ENCODE data around the gene PARP6.

PARP6 gene, protein sequence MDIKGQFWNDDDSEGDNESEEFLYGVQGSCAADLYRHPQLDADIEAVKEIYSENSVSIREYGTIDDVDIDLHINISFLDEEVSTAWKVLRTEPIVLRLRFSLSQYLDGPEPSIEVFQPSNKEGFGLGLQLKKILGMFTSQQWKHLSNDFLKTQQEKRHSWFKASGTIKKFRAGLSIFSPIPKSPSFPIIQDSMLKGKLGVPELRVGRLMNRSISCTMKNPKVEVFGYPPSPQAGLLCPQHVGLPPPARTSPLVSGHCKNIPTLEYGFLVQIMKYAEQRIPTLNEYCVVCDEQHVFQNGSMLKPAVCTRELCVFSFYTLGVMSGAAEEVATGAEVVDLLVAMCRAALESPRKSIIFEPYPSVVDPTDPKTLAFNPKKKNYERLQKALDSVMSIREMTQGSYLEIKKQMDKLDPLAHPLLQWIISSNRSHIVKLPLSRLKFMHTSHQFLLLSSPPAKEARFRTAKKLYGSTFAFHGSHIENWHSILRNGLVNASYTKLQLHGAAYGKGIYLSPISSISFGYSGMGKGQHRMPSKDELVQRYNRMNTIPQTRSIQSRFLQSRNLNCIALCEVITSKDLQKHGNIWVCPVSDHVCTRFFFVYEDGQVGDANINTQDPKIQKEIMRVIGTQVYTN

DNA sequence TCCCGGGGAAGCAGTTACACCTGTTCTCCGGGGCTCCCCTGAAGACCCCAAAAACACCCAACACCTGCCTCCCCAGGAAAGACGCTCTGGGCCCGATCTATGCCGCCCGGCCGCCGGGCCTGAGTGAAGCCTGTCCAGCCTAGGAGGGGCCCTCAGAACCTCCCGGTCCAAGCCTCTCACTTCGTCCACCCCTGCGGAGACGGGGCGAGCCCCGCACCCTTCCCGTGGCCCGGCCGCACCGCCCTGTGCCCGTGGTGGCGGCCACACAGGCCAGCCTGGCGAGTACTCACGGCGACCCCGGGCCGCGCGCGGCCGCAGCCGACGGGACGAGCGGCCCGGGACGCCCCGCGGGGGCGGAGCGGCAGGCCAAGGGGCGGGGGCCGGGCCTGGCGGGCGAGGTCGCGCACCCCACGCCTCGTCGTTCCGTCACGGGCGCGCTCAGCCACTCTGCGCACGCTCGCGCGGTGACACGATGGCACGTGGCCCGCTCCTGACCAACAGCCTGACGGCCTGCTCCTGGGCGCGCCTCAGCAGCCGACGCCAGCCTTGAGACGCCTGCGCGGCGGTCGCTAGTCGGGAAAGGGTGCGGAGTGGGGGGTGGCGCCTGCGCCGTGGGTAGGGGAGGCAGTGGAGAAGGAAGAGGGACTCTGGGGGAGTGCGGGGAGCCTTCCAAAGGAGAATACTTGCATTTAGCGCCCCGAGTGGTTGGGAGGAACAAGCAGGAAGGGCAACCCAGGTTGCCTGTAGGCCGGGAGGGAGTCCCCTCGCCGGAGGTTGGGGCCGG, at the start of gene PARP6:
Gene PARP6, minus strand, starts transcription at position 342 of the 784 bp plus-strand sequence. CDS start 5,077 bp downstream, outside the sequence.
- peak; percentile 68 for DNase-seq

DNA sequence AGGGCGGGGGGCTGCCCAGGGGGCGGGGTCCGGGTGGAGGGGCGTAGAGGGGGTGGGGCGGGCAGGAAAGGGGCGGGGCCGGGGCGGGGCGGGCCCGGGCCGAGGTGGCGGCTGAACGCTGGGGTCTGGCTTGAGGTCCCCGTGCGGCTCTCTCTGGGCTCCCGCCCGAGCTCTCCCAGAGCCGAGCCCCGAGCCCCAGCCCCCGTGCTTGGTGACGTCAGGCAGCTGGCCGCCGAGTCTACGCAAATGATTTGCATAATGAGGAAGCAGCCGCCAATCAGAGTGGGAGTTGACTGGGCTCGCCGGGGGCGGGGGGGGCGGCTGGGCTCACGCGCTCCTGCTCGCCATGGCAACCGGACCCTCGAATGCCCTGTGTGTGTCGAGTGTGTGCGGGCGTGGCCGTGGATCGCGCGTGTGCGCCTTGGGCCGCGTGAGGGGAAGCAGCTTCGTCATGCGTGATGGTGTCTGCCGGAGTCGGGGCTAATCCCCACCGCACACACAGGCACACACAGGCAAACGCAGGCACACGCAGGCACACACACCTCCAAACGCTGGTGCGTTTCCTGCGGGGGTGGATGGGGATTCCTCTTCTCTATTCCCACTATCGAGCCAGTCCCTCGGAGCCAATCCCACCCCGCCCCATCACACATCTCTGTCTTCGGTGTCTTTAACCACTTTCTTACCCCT, 47.8 kb upstream of the PARP6 start, which contains the start of gene CELF6:
Gene CELF6, minus strand, starts transcription at position 173 of the 687 bp plus-strand sequence. CDS start 283 bp downstream, outside the sequence.
- peak; percentile 35 for DNase-seq

DNA sequence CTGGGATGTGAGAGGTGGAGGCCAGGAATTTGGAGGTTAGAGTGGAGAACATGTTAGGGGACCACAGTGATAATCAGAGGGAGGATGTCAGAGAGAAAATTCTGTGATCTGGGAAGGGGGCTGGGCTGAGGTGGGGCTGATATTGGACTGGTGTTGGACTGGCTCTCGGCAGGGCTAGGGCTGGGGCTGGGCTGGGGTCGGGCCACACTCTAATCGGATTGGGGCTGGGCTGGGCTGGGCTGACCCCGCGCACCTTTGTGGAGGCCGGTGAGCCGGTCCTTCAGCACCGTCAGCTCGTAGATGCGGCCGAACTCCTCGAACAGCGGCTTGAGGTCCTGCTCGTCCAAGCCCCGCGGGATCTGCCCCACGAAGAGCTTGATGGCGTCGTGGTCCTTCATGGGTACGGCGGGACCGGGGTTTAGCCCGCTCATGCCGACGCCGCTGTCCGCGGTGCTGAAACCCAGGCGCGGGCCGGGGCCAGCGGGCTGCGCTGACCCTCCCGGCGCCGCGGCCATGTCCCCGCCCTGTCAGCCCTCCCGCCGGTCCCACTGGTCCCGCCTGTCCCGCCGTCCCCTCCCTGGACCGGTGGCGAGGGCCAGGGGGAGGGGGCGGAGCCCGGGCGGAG, 47.1 kb upstream of the PARP6 start:
- no peak for DNase-seq

DNA sequence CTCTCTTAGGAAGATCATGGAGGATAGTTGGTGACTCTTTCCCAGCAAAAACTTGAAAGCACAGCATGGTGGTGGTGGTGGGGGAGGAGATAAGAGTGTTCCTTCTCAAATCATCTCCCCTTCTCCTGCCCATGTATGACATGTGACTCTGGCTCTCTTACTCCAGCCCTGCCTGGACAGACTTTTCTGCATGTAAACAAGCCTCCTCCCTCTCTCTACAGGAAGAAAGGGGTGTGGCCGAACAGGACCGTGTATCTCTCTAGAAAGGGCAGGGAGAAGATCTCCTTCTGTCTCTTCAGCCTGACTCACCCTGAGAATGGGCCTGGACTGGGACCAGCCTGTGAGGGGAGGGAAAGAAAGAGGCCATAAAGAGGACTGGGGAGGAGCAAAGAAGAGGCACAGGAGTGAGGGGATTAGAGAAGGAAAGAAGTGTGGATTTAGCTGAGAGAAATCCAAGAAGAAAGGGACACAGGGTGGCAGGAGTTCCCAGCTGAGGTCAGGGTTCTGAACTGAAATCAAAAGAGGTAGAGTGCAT, 46.1 kb upstream of the PARP6 start:
- no peak for DNase-seq

DNA sequence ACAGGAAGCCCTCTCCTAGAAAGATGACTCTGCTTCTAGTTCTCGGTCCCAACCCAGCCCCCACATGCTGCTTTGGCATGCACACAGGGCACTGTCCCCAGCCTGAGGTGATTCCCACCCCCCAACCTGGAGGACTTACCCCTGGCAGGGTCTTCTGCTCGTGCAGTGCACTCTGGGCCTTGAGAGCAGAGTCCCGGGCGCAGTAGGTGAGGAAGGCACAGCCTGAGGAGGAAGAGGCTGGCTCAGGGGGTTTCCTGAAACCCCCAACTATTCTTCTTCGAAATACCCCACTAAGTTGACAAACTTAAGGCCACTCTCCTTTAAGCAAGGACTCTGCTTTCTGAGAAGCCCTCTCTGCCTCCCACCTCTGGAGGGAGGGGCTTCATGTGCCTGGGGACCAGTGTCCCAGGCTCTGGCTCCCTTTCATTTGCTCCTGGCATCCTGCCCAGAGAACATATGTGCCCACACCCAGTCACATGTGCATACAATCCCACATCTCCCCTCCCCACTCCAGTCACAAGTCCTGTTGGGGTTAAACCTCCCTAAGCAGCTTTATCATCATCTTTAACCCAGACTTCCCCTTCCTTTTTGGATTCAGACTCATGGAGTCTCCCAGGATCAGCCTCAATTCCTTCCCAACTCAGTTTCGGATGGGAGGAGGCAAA, 43.5 kb upstream of the PARP6 start:
- DNase-seq = peak; percentile 40

DNA sequence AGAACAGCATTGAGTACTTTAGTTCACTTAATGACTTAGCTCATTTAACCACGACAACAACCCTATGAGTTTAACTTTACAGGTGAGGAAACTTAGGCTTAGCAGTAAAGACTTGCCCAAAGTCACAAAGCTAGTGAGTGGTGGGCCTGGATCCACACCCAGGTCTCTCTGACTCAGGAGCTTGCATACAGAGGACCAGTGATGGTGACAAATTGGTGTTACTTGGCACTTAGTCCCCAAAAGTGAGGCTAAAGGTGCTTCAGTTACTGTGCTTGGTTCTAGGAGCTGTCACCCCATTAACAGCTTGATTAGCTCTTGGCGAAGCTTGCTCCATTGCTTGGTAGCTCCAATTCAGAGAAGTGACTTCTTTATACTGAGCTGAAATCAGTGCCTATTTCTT, 41.5 kb upstream of the PARP6 start:
- DNase-seq = no peak

DNA sequence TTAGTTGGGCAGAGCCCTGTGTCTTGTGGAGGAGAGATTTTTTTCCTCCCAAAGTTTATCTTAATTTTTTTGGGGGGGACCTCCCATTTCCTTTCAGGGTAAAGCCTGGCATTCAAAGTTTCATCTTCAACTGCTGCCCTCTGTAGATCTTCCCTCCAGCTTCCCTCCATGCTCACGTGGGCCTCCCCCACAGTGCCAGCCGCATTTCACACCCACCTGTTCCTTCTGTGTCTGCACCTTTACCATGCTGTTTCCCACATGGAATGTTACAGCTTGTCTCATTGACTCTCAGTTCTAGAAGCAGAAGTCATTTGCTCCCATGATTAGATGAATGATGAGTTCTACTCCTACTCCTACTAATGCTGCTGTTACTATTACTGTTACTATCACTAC, 41.1 kb upstream of the PARP6 start:
- DNase-seq = no peak

DNA sequence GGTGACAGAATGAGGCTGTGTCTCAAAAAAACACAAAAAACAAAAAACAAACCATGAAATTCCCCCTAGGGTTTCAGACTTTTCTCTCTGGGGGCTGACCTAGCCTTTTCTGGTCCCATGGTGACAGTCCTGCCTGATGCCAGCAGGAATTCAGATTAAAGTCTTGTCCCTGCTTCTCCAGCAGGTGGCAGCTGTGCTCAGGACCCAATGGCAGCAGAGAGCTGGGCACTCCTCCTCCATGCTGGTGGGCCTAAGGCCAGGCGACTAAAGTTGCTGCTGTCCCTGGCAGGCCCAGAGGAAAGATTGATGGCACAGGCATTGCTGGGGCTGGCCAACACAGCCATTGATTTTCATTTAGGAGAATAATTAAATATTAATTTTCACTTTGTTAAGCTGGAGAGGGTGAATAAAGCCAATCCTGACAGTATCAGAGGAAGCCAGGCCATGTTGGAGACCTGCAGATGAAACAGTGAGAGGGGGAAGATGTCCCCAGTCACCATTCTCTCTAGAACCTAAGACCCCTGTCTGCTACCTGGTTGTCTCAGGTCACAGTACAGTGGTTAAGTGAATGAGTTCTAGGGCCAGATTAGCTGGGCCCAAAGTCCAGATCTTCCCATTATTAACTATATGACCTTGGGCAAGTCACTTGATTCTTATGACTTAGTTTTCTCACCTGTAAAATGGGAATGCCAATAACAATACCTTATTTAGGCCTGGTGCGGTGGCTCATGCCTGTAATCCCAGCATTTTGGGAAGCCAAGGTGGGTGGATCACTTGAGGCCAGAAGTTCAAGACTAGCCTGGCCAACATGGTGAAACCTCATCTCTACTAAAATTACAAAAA, 40.5 kb upstream of the PARP6 start:
- DNase-seq = peak; percentile 14

DNA sequence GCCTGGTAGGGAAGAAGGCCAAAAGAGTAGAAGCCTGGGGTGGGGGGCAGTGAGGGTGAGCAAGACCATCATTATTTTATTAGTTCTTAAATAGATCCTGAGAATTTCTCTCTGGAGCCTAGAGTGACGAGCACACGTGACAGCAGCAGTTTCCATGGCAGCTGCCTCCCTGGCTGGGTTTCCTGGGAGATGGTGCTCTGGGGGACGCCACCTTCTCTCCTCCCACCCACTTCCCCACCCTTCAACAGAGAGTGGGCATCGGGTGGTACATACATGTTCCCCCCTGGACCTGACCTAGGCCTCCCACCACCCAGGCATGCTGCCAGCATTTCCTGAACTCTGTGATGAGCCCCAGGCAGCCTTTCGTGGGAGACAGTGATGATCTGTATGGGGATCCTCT, 34.7 kb upstream of the PARP6 start:
- no peak for DNase-seq

DNA sequence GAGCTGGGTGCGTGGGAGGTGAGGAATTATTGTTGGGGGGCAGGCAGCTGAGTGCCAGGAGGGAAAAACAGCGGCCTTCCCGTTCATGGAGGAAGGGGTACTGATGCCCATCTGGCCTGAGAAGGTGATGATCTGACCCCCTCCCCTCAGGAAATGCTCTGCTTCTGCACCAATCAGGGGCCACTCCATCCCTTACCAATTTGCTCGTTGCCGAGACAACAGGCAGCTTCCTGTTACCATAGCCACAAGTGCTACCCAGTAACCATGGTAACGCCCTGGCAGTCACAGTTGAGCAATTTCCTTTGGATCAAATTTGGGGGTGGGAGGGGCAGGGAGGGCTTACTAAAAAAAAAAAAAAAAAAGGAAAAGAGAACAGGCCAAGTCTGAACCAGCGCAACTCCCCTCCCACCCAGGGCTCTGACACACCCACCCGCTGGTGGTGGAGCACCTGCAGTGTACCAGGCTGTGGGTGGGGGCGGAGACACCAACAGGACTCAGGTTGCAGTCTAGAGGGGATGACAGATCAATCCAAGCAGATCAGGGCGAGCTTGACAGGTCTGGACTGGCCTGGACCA, 33.9 kb upstream of the PARP6 start:
- DNase-seq = no peak

DNA sequence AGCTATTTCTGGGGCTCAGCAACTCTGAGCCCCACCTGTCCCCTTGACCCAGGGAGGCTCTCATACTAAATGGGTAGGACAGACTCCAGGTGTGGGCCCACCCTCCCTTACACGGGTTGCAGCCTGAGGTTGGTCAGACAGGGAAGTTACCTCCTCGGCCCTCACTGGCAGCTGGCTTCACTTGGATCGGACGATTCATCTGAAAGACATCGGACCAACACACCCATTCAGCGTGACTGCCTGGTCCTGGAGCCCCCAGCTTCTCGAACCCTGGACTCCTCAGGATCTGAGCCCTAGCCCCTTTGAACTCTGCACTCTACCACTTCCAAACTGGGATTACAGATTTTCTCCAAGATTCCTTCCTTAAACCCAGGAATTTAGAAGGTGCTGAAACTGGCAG, 32.2 kb upstream of the PARP6 start:
- DNase-seq = no peak

DNA sequence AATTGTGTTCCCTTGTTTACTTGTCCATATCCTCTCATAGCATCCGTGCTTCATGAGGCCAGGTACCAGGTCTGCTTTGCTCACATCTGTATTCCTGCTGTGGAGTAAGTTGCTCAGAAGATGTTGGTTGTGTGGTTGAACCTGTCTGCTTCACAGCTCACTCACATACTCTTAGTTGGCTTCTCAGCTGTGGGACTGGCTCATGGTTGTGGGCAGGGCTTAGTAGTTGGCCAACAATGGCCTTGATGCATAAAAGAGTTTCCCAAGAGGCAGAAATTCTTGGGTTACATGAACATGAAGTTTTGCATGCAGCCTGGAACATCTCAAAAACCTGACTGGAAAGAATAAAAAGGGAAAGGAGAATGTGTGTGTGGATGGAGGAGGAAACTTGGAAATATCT, 30.6 kb upstream of the PARP6 start:
- no peak for DNase-seq

DNA sequence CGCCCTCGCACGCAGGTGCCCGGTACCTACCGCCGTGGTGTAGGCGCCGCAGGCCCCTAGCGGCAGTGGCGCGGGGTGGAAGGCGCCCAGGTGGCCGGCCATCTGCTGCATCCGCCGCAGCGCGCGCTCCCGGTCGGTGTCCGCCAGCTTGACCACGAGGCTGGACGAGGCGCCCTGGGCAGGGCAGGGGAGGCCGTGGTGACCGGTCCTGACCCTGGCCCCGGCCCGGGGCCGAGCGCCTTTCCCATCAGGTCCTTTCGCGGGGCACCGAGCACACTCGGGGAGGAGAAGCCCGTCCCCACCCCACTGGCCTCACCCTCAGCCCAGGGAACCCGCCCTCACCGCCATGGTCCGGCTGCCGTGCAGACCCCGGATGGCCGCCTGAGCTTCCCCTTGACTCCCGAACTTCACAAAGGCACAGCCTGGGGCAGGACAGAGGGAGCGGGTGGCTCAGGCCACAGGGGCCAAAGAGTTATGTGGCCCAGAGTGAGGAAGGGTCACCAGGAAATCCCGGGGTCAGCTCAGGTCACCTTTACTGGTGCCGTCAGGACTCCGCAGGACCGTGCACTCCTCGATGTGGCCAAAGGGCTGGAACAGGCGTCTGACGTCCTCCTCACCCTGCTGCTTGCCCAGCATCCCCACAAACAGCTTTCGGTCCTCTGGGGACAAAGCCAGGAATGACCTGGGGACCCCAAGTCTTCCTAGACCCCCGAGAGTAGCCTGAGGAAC, 17.4 kb upstream of the PARP6 start:
- no peak for DNase-seq

DNA sequence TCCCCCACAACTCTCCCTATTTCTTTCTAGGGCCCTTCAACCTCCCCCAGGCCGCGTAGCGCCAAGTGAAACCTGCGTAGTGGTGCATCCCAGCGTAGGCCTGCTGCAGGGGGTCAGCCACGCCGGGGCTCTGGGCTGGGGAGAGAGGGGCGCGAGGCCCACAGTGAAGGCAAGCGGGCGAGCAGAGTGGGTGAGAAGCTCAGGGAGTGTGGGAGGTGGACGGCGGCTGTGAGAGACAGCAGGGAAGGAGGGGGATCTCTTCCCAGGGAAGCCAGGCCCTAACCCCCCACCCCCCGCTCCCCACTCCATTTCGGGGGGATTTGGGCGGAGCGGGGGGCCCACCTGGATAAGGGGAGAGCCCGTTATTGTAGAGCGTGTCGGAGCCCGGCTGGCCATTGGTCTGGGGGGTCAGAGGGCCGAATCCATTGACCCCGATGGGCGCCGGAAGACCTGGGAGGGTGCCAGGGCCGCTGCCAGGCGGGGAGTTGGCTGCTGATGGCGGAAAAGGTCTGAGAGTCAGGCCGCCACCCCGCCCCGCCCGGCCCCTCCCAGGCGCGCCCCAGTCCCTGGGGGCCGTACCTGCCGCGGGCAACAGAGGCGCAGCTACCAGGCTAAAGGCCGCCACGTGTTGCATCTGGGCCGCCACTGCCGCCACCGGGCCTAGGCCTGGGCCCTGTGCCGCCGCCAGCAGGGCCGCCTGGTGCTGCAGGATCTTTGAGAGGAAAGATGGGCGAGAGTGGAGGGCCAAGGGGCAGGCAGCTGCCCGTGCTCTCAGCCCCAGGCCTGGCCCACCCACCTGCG, 16.6 kb upstream of the PARP6 start:
- no peak for DNase-seq

DNA sequence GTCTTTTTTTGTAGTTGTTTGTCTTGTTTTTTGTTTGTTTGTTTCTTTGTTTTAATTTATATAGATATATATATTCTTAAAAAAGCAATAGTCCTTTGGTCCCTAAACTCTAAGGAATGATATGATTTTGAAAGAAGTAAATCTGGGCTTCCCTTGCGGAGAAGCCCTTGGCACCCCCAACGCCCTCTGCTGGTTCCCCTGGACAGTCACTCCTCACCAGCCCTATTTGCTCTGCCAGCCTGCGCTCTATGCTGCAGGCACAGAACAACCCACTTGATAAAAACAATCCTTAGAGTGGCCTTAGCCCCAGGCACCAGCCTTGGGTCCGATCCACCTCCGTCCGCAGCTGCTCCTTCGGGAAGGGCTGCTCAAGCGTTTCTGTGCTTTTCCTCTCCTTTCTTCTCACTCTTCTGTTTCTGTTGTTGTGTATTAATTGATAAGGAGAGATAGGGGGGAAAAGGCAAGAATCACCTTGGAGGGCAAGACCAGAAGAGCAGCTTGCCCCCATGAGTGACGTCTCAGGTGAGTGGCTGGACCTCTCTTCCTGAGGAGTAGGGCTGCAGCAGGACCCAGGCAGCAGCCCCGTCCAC, 13.7 kb upstream of the PARP6 start:
- DNase-seq = no peak

DNA sequence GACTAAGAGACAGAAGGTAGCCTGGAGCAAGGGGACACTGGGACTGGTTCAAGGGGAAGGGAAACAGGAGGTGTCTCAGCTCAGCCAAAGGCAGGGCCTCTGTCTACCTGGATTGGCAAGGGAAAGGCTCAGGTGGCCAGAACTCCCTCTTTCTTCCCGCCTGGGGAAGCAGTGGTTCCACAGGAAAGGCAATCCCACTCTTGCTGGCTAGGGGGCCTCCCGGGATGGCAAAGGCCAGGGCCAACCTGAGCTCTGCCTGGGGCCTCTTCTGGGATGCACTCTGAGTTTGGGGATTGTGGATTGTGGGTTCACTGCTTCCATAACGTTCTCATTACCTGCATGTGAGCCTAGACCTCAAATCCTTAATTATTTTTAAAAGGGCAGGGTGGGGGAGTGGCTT, 13.0 kb upstream of the PARP6 start:
- no peak for DNase-seq

DNA sequence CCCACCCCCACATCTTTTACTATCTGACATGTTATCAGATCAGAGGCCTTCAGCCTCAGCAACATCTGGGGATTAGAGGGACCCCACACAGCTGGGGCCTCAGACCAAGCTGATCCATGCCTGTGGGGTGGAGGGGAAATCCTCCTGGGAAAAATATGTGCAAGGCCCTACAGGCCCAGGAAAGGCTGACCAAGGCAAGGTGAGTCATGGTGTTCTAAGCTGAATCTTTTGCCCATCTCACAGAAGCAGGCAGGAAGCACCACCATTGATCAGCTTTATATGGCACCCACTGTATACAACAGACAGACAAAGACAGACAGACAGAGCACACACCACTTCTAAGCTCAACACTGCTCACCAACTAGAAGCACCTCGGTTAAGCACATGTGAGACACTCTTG, 12.4 kb upstream of the PARP6 start:
- no peak for DNase-seq

DNA sequence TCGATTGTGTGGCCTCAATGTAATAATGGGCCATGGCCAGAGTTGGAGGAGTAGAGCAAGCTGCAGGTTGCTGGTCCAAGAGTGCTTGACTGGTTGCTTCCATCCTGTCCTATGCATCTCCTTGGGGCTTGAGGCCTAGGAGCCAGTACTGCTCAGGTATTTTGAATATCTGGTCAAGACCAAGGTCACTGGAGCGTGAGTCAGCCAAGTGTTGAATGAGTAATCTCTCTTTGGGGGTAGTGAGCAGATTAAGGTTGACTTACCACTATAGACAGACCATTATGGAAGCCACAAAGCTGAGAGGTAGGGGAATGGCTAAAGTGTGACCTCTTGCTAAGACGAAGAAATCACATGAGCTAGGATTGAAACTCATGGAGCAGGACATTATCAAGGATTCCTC, 9.4 kb upstream of the PARP6 start:
- DNase-seq = no peak

Measured in NCI-H1436 treated with DMSO at 0.1 percent for 48 hours (cell line).